OCI-LY1 (cell line): ENCODE results near the gene FHIT.

Experiments
- H2AFZ ChIP-seq: fragments of 200-600 bp; sonication (generic), shearing (Covaris generic); 2 replicates; pipeline ENCODE4 v1.6.0; 2014; ENCODE audit warnings: antibody characterized with exemption, mild to moderate bottlenecking, low read length
- H3F3A ChIP-seq: fragments of 200-600 bp; sonication (generic), shearing (Covaris generic); 2 replicates; pipeline ENCODE4 v1.6.0; 2014; ENCODE audit warnings: mild to moderate bottlenecking, antibody characterized with exemption, low read length, moderate library complexity; ENCODE audit not compliant: insufficient read depth
- H3K27ac ChIP-seq: fragments of 200-600 bp; sonication (generic); 2 replicates; pipeline ENCODE4 v1.5.1; 2014; ENCODE audit warnings: low read length, mixed run types, mild to moderate bottlenecking, low read depth; ENCODE audit not compliant: poor library complexity, severe bottlenecking
- H3K27me3 ChIP-seq: fragments of 200-600 bp; sonication (generic); 2 replicates; pipeline ENCODE4 v1.6.0; 2014; ENCODE audit warnings: antibody characterized with exemption, mild to moderate bottlenecking, low read length, moderate library complexity; ENCODE audit not compliant: insufficient read depth
- H3K36me3 ChIP-seq: fragments of 200-600 bp; sonication (generic); 2 replicates; pipeline ENCODE4 v1.6.1; 2014; ENCODE audit warnings: mild to moderate bottlenecking, antibody characterized with exemption, low read length, moderate library complexity, mixed read lengths; ENCODE audit not compliant: insufficient read depth
- H3K4me1 ChIP-seq: fragments of 200-600 bp; sonication (generic); 2 replicates; pipeline ENCODE4 v1.5.1; 2014; ENCODE audit warnings: mild to moderate bottlenecking, low read length, moderate library complexity; ENCODE audit not compliant: insufficient read depth, severe bottlenecking
- H3K4me2 ChIP-seq: fragments of 200-600 bp; sonication (generic), shearing (Covaris generic); 2 replicates; pipeline ENCODE4 v1.6.1; 2014; ENCODE audit warnings: low read length
- H3K4me3 ChIP-seq: fragments of 200-600 bp; sonication (generic); 2 replicates; pipeline ENCODE4 v1.5.1; 2014; ENCODE audit warnings: low read length, low read depth, mild to moderate bottlenecking, mixed read lengths; ENCODE audit not compliant: poor library complexity, severe bottlenecking
- H3K79me2 ChIP-seq: fragments of 200-600 bp; shearing (Covaris generic); 2 replicates; pipeline ENCODE4 v1.6.1; 2016; ENCODE audit warnings: mixed run types, low read length, mixed read lengths; ENCODE audit not compliant: insufficient read depth
- H3K9ac ChIP-seq: fragments of 200-600 bp; sonication (generic), shearing (Covaris generic); 2 replicates; pipeline ENCODE4 v1.6.1; 2014; ENCODE audit warnings: mild to moderate bottlenecking, low read length, mixed read lengths
- H3K9me2 ChIP-seq: fragments of 200-600 bp; sonication (generic), shearing (Covaris generic); 2 replicates; pipeline ENCODE4 v1.6.1; 2014; ENCODE audit warnings: low read depth, mild to moderate bottlenecking, low read length, mixed read lengths
- H3K9me3 ChIP-seq: fragments of 200-600 bp; shearing (Covaris generic); 2 replicates; pipeline ENCODE4 v1.6.1; 2014; ENCODE audit warnings: low read length, mixed read lengths
- H4K20me1 ChIP-seq: fragments of 200-600 bp; sonication (generic), shearing (Covaris generic); 2 replicates; pipeline ENCODE4 v1.6.0; 2016; ENCODE audit warnings: mild to moderate bottlenecking, low read length; ENCODE audit not compliant: insufficient read depth
- CTCF ChIP-seq: fragments of 200-600 bp; sonication (generic), shearing (Covaris generic); IDR thresholded peaks from 2 replicates; pipeline ENCODE4 v1.5.1; 2017; ENCODE audit warnings: mild to moderate bottlenecking, antibody characterized with exemption, low read length, moderate library complexity, mixed read lengths
- EZH2 ChIP-seq: fragments of 200-600 bp; sonication (generic), shearing (Covaris generic); IDR thresholded peaks from 2 replicates; pipeline ENCODE4 v1.8.0; 2017; ENCODE audit warnings: borderline replicate concordance, mixed run types, mild to moderate bottlenecking, antibody characterized with exemption, low read length, moderate library complexity, mixed read lengths

Gene FHIT

GRCh38 chr3:60363817-60364216 lies 887.4 kb downstream of the FHIT start:
- Histone ChIP-seq H3K4me1 (no peaks in the 10 kb centered on the region), H3K36me3 (no peaks in the 10 kb centered on the region), H3F3A (no peaks in the 10 kb centered on the region), H3K4me3 (no peak overlapping the region), H3K9me2 (no peaks in the 10 kb centered on the region), H3K9ac (no peak overlapping the region), H4K20me1 (no peaks in the 10 kb centered on the region), H3K27ac (no peak overlapping the region), H3K9me3 (no peaks in the 10 kb centered on the region), H2AFZ (no peak overlapping the region), H3K27me3 (no peaks in the 10 kb centered on the region), H3K79me2 (no peaks in the 10 kb centered on the region), H3K4me2 (no peak overlapping the region)
- TF ChIP-seq EZH2 (no peak), CTCF (no peak)

GRCh38 chr3:60355825-60356224 lies 895.4 kb downstream of the FHIT start:
- Histone ChIP-seq H3F3A (no peaks in the 10 kb centered on the region), H2AFZ (no peak overlapping the region), H3K36me3 (no peaks in the 10 kb centered on the region), H3K79me2 (no peaks in the 10 kb centered on the region), H3K9ac (no peak overlapping the region), H3K4me2 (no peak overlapping the region), H3K9me2 (no peaks in the 10 kb centered on the region), H3K27ac (no peak overlapping the region), H4K20me1 (no peaks in the 10 kb centered on the region), H3K9me3 (no peaks in the 10 kb centered on the region), H3K4me3 (no peak overlapping the region), H3K27me3 (no peaks in the 10 kb centered on the region), H3K4me1 (no peaks in the 10 kb centered on the region)
- TF ChIP-seq CTCF (no peak), EZH2 (no peak)

- TF ChIP-seq CTCF = no peak
- TF ChIP-seq EZH2 = no peak
- Histone ChIP-seq H3K27ac (no peak overlapping the region), H3K4me2 (no peak overlapping the region), H4K20me1 (no peaks in the 10 kb centered on the region), H2AFZ (no peak overlapping the region), H3K4me3 (no peak overlapping the region), H3K9me2 (no peaks in the 10 kb centered on the region), H3K36me3 (no peaks in the 10 kb centered on the region), H3K9me3 (no peaks in the 10 kb centered on the region), H3K79me2 (no peaks in the 10 kb centered on the region), H3F3A (no peaks in the 10 kb centered on the region), H3K27me3 (no peaks in the 10 kb centered on the region), H3K4me1 (no peaks in the 10 kb centered on the region), H3K9ac (no peak overlapping the region)
Measured at GRCh38 chr3:60351481-60351880, 899.8 kb downstream of the FHIT start.
